Breast epithelium (tissue), 3 donors: Measurements from ENCODE around the gene BMP7.

ENCODE experiments used
- POLR2A ChIP-seq: fragments of 450-650 bp; IDR thresholded peaks from one replicate; pipeline ENCODE4 v1.6.1; 2016; ENCODE audit warnings: antibody characterized with exemption, mild to moderate bottlenecking, moderate library complexity
- POLR2AphosphoS5 ChIP-seq, 3 donors: sonication (generic); formaldehyde crosslinking; IDR thresholded peaks; one replicate each; pipeline ENCODE4 v1.6.1; 2017; ENCODE audit warnings: antibody characterized with exemption in 3 of 3

GRCh38 chr20:57183457-57184009 is 82.9 kb downstream of the BMP7 start:
- no peak for TF ChIP-seq POLR2A
- no peak for TF ChIP-seq POLR2AphosphoS5 (IDR thresholded peaks at IDR 0.05)
